NCI-H1417 treated with DMSO at 0.1 percent for 48 hours (cell line): ENCODE measurements around the gene CCDC27.
A peak's percentile ranks its signal among the peaks of the same experiment; 100 is the strongest.
"Not testable (repeated sequence)": the region's sequence is repeated elsewhere in the genome, so short reads cannot be mapped to it uniquely, and the experiment has no call there.

ENCODE experiments used
- DNase-seq: peaks from one replicate; lab custom pipeline; 2025; lab: John Stamatoyannopoulos, UW

CCDC27 gene

DNA sequence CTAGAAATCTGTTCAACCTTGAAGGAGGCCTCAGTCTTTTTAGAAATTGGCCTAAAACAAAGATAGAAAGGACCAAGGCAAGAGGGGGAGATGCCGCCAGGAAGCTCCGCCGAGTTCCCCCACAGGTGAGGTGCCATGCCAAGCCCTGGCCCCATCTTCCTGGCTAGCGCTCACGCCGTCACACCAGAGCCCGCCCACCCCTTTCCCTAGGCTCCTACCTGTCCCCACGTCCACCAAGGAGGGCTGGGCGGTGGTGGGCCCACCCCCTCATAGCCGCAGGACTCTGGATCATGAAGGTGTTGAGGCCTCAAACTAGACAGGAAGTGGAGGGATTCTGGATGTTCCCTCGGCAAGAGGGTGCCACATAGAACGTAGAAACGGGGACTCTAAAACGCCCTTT, 15.5 kb upstream of the CCDC27 start:
- no peak for DNase-seq

DNA sequence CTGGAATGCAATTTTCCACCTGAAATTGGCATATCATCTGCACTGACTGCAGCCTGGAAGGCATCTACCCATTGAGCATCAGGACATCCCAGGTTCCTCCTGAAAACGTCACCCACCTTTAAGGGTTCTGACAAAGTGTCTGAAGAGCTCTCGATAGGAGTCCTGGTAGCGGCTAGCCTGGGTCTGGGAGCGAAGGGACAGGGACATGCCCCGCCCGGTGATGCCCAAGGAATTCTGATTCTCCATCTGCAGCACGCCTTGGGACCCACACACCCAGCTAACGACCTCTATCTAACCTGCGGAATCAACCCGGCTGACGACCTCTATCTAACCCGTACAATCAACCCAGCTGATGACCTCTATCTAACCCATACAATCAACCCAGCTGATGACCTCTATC, 13.3 kb upstream of the CCDC27 start:
- no peak for DNase-seq

DNA sequence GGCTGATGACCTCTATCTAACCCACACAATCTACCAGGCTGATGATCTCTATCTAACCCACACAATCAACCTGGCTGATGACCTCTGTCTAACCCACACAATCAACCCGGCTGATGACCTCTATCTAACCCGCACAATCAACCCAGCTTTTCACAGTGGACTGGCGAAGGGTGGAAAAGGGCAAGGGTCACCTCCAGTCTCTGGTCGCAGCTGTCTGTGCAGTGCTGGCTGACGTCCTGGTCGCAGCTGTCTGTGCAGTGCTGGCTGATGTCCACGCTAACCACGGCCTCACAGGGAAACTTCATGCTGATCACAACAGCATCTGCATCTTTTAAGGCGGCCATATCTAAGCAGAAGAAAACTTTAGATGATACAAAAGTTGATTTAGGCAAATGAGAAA, 12.2 kb upstream of the CCDC27 start:
- DNase-seq: no peak

DNA sequence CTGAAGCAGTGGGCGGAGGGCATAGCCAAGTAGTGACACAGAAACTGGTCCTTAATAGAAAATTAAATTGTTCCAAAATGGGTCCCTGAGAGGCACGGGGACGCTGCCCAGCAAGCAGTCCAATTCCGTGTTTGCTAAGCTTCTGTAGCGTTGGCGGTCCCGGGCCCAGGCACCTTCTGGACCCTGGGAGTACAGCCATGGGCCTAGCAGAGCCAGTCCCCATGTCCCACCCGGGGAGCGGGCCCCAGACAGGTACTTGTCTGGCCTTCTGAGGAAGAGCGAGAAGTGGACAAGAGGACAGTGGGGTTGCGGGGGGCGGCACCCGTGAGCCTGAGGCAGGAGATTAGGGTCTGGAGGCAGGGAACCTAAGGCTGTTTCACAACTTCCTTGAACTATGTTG, 11.5 kb upstream of the CCDC27 start:
- DNase-seq: no peak

DNA sequence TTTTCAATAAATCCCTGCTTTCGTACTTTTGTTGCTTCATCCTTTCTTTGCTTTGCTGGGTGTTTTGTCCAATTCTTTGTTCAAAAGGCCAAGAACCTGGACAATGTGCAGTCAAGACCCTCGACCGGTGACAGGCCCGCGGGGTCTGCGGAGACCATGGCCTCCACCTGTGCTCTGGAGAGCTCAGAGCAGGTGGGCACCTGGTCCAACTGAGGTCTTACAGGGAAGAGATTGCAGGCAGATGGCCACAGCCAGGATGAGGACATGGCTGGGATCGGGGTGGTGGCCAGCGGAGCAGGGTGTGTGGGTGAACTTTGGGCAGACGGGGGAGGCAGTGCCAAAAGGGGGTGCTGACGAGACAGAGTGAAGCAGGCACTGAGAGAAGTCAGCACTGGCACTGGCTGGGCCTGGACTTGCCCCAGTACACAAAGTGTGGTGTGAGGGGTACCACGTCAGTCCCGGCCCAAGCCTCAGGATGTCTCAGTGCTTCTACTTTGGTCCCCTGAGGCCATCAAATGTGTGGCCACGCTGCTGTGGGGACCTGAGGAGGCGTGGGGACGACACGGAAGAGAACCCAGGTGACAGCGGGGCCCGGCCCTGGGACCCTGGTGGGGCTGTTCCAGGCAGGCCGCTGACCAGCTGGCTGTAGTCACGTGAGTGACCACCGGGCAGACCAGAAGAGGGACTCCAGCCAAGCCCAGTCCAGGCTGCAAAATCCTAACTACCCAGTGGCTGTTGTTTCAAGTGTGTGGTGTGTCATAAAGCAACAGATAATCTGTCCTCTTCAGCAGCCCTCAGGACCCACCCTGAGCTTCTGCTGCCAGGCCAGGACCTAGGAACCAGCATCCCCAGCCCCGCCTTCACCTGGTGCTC, 10.4 kb upstream of the CCDC27 start:
- no peak for DNase-seq

DNA sequence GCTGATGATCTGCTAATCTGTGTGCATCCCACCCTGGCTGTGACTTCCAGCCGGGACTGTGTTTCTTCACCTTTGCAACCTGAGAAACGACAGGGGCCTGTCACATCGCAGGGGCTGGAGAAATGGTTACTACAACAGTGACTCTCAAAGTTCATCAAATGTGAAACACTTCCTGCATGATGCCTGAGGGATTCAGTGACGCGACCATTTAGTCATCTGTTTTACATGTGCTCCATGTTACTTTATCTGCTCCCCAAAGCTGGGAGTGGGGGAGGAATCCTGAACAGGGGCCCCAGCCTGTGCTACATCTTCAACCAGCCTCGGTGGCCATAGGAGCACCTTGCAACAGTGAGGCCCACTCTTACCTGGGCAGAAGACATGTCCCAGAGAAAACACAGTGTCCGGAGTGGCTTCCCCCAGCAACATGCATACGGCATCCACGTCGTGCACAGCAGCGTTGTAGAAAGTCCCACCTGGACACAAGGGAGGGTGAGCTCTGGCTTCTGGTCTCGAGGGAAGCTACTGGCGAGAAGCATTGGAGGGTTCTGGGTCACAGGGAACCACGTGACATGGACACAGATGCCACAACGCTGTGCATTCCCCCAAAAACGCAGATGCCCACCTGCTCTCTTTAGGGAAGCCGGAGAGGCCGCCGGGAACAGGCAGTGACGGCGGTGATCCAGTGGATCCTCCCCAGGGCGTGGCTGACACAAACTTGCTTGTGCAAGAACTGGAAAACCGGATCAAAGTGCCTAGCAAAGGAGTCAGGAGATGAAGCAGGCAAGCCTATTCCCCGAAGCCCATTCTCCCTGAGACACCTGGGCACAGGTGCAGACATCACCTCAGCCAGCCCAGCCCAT, 9.6 kb upstream of the CCDC27 start:
- no peak for DNase-seq

DNA sequence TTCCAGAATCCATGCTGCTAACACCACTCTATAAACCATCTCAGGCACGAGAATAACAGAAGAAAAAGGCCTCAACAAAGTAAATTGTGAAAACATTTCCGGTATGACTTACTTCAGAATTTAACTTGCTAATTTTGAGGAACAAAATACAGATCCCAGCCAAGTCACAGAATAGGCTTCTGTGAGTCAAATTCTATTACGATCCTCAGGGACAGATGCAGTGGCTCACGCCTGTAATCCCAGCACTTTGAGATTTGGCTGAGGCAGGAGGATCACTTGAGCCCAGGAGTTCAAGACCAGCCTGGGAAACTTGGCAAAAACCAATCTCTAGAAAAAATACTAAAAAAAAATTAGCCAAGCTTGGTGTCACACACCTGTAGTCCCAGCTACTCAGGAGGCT, 8.8 kb upstream of the CCDC27 start:
- no peak for DNase-seq

DNA sequence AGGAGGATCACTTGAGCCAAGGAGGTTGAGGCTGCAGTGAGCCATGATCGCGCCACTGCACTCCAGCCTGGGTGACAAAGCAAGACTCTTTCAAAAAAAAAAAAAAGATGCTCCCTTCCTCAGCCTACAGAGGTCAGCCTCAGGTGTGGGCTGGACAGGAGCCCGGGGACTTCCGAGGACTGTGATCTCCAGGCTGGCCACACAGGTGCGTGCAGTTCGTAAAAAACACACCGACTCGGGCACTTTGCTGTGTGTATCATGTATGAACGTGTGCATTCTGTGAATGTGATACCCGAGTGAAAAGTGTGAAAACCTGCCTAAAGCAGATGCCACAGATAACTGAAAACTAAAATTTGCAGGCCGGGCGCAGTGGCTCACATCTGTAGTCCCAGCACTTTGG, 8.4 kb upstream of the CCDC27 start:
- DNase-seq: no peak

DNA sequence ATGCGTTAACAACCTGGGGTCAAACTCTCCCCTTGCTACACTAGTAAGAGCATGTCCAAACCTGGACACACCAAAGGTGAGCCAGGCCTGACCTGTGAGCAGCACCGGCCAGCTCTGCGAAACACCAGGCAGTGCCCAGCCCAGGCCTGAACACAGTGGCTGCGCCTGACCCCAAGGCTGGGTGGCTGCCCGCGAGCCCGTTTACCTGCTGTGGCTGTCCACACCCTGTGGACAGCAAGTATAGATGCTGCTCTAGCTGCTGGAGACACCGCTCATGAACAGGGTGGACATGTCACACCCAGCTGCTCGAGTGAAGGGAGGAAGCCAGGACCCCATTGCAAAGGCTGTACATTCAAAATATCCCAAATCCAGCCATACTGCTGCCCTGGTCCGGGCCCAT, 7.6 kb upstream of the CCDC27 start:
- DNase-seq: no peak

DNA sequence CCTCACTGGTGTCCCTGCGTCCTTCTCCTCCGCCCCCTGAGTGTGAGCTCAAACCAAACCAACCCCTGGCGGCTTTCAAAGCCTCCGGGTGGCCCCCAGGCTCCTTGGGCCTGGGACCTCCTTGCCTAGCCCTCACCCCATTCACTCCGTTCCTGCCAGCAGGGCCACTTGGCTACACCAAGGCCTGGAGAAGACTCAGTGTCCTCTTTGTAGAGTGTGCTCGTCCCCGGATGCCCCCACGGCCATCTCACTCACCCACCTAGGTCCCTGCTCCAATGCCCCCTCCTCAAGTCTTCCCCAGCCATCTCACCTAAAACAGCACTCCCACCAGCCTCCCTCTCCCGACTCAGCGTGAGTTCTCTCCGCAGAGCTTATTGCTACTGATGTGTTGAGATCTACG, 7.2 kb upstream of the CCDC27 start:
- no peak for DNase-seq

DNA sequence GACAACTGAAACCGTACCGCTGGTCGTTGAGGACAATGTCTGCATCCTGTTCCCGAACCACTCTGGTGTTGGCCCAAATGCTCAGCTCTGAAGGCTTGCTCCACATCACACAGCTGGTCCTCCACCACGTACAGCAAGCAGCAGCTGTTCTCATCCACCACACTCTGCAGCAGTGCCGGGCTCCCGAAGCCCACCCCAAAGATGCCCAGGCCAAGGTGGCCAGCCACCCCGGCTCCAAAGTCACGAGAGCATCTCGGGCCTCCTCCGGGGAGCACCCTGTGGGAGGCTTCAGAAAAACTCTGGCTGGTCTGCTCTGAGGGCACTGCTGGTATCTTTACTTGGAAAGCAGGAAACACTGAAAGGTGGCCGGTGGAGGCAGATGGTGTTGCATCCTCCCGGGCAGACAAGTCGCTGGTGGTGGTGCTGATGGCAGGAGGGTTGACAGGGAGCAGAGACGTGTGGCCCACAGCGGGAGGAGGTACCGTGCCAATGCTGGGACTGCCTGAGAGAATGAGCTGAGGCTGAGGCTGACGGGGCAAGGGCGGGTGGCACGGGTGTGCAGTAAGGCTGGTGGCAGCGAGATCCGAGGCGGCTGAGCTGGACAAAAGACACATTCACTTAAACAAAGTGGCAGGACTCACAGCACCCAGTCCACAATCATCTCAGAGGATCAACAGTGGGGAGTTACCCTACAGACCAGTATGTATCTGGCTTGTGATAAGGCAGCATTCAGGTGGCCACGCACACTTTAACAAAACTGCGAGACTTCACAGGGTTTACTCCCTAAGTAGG, 6.5 kb upstream of the CCDC27 start:
- no peak for DNase-seq

DNA sequence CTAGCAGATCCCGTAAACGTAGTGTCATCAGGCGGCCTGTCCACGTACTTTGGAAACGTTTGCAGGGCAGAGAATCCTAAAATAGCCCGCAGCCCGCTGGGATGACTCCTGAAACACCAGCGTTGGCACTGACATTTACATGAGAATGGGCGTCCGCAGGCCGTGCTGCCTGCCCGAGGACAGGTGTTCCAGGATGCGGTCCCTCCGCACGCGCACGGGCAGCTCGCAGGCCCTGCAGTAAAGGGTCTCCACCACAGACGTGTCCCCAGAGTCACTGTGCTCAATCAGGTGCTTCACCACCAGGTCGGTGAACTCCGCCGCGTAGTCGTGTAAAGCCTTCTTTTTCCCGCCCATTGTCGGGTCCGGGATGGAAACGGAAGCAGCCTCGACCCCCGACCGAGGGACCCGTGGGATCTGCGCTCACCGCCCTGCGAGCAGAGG, 5.8 kb upstream of the CCDC27 start:
- DNase-seq: no peak

DNA sequence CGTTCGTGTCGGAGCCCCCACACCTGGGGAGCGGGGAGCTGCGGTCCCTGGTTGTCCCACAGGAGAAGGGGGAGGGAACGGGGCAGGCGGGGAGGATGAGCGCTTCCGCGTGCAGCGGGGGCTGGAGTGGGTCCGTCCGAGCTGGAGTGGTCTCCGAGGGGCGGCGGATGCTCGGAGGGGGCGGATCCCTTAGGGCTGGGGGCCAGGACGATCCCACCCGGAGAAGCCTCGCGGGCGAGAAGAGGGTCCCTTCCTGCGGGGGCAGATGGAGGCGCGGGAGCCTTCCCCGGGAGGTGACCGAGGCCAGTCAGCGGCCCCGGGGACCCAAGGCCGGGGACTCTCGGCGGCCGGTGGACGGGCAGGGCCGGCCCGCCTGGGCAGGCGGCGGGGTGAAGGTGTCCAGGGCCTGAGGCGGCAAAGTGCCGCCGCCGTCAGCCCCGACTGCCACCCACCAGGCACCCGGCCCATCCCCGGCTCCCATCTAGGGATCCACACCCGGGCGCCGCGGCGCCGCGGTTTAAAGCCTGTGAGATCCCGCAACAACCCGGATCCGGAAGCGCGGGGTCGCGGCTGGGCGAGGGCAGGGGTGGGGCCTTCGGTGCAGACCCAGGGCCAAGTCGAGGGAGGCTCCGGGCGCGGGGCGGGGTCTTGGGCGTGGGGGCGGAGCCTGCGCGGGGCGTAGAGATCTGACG, 5.3 kb upstream of the CCDC27 start:
- peak; percentile 8 for DNase-seq

DNA sequence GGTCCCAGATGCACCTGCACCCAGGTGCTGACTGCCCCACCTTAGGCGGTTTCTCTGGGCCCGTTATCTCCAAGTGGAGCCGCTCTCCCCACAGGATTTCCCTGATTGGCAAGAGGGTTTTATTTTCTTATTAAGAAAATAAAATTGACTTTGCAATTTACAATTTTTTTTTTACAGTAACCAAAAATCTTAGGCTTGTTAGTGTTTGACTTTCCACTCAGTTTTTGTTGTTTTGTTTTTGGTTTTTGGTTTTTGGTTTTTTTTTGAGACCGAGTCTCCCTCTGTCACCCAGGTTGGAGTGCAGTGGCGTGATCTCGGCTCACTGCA, 4.8 kb upstream of the CCDC27 start:
- DNase-seq: no peak

DNA sequence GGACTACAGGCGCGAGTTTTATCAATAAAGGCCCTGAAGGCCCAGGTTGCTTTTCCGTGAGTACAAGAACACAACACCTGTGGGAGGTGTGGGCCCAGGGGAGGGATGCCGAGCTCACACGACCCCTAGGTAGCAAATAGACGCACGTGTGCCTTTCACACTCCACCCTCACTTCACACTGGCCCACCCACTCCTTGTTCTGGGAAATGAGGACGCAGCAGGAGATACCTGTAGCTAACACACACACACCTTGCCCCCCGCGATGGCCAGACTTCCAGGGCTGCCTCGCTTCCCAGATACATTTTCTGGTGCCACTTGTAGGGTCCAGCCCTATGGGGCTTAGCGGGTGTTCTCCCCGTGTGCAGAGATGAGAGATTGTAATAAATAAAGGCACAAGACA, 4.3 kb upstream of the CCDC27 start:
- DNase-seq: no peak

DNA sequence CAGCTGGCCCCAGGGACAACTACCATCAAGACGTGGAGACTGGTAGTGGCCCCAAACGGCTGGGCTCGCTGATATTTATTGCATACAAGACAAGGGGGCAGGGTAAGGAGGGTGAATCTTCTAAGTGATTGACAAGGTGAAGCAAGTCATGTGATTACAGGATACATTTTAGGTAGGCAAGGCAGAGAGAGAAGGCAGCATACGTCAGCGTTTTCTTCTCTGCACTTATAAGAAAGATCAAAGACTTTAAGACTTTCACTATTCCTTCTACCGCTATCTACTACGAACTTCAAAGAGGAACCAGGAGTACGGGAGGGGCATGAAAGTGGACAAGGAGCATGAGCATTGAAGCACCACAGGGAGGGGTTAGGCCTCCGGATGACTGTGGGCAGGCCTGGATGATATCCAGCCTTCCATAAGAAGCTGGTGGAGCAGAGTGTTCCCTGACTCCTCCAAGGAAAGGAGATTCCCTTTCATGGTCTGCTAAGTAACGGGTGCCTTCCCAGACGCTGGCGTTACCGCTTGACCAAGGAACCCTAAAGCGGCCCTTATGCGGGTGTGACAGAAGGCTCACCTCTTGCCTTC, 3.8 kb upstream of the CCDC27 start:
- not testable (repeated sequence) for DNase-seq

DNA sequence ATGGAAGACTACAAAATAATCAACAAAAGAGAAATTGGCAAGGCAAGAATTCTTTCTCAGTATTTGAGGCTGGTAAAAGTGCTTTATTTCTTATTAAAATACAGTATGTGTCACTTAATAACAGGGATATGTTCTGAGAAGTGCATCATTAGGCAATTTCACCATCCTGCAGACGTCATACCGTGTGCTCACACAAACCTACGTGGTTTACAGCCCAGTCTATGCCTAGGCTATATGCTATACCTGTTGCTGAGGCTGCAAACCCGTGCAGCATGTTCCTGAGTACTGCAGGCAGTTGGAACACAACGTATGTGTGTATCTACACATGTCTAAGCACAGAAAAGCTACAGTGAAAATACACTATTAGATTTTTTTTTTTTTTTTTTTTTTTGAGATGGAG, 2.7 kb upstream of the CCDC27 start:
- DNase-seq: no peak

DNA sequence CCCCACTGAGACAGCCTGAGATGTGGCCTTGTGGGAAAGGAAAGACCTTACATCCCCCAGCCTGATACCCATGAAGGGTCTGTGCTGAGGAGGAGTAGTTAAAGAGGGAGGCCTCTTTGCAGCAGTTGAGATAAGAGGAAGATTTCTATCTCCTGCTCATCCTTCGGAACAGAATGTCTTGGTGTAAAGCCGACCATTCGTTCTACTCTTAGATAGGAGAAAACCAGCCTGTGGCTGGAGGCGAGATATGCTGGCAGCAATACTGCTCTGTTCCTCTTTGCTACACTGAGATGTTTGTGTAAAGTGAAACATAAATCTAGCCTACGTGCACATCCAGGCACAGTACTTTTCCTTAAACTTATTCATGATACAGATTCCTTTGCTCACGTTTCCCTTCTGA, 1.5 kb upstream of the CCDC27 start:
- DNase-seq: no peak

DNA sequence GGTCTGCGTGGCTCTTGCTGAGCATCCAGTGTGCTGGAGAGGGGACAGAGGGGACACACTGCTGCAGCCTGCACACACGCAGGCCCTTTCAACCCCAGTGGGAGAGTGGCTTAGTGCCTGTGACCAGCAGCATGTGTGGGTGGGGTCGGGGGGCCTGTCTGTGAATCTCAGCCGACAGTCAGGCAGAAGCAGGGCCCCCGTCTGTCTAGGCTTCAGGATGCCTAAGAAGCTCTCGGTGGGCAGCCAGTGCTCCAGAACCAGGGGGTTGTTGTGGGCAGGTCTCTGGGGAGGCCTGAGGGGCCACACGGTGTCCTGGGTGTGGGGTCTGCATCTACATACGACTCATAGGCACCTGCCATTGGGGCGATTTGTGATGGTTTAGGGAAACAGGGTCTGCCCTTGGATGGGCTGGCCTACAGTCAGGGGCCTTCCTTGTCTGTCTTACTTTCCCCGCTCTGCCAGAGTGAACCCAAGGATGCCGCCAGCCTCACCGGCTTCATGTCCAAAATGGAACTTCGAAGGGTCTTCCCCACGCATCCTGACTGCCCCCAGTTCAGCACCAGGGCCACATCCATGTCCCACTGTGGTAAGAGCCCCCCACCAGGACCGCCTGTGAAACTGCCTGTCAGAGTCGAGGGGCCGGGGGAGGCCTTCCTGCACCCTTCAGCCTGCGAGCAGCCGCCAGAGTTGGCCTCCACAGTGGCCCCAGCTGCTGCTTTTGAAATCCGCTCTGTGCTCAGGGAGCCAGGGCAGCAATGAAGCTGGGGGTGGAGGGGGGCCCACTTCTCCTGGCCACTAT, 1.6 kb downstream of the CCDC27 start:
- no peak for DNase-seq

DNA sequence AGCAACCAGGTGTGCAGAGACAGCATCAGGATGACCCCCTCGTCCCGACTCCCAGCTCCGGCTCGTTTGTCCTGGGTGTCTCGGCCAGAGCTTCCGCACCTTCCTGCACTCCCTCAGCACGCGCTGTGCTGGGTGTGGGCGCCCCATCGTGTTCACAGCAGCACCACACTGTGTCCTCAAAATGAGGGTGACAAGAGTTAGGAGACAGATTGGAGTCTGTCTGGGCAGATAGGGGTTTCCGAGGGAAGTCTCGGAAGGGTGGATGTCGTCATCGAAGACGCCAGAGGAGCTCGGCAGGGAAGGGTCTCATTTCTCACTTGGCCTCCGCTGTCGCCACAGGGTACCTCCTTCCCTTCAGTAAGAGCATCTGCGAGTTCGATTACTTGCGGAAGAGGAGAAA, 4.1 kb downstream of the CCDC27 start:
- DNase-seq: no peak

DNA sequence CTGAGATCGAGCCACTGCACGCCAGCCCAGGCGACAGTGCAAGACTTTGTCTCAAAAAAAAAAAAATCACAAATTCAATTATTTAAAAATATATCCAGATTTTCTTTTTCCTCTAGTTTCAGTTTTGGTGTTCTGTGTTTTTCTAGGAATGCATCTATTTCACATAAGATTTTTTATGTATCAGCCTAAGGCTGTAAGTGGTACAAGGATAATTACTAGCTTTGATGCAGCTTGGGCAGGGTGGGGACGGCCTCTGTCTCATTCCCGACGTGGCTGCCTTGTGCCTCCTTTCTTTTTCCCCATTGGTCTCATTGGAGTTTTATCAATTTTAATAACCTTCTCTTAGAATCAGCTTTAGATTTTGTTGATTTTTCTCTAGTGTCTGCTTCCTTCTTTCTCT, 6.9 kb downstream of the CCDC27 start:
- no peak for DNase-seq
